Lower leg skin (tissue), 3 donors: ENCODE measurements around the gene SVBP.

Source experiments
- CTCF ChIP-seq, 3 donors: fragments of 450-650 bp; IDR thresholded peaks; one replicate each; pipeline ENCODE4 v1.5.1; 2016; ENCODE audit warnings: antibody characterized with exemption in 3 of 3, mild to moderate bottlenecking in 3 of 3, moderate library complexity in 2 of 3
- POLR2A ChIP-seq, 2 donors: fragments of 450-650 bp; IDR thresholded peaks; one replicate each; pipeline ENCODE4 v1.6.1; 2016 to 2017; ENCODE audit warnings: antibody characterized with exemption in 2 of 2, mild to moderate bottlenecking in 1 of 2, moderate library complexity in 1 of 2

GRCh38 chr1:42773420-42773819 is 43.8 kb downstream of the SVBP start:
- TF ChIP-seq CTCF (IDR thresholded peaks at IDR 0.05), result no peak
- TF ChIP-seq POLR2A (IDR thresholded peaks at IDR 0.05), result no peak
